ENCODE measurements around the gene ANKMY1. TPM values are rescaled to one million over a fixed set of nuclear protein-coding genes. Genes with fewer than 3 reads are reported as not detected.

The ANKMY1 gene
- total RNA-seq, 1 experiment from 2014 or later = 4.0 TPM

- DNase-seq (ENCODE audit: low read depth) = no peak
Measured at GRCh38 chr2:240449764-240450531, 107.8 kb downstream of the ANKMY1 start.

- no peak for DNase-seq (ENCODE audit: low read depth)
Measured at GRCh38 chr2:240448387-240449274, 109.2 kb downstream of the ANKMY1 start.

GRCh38 chr2:240447934-240448333, 109.9 kb downstream of the ANKMY1 start:
- DNase-seq (ENCODE audit: low read depth) = no peak

- DNase-seq (ENCODE audit: low read depth) = no peak
Measured at GRCh38 chr2:240447331-240447730, 110.5 kb downstream of the ANKMY1 start.

- no peak for DNase-seq (ENCODE audit: low read depth)
Measured at GRCh38 chr2:240446664-240447175, 111.1 kb downstream of the ANKMY1 start.

- DNase-seq (ENCODE audit: low read depth) = no peak
Measured at GRCh38 chr2:240445961-240446663, 111.7 kb downstream of the ANKMY1 start.

GRCh38 chr2:240444464-240444863, 113.3 kb downstream of the ANKMY1 start:
- no peak for DNase-seq (ENCODE audit: low read depth)

GRCh38 chr2:240443891-240444301, 113.9 kb downstream of the ANKMY1 start:
- no peak for DNase-seq (ENCODE audit: low read depth)

GRCh38 chr2:240442891-240443715, 114.7 kb downstream of the ANKMY1 start:
- DNase-seq (ENCODE audit: low read depth) = no peak

- no peak for DNase-seq (ENCODE audit: low read depth)
Measured at GRCh38 chr2:240441993-240442411, 115.8 kb downstream of the ANKMY1 start.

- no peak for DNase-seq (ENCODE audit: low read depth)
Measured at GRCh38 chr2:240441326-240441992, 116.3 kb downstream of the ANKMY1 start.

GRCh38 chr2:240440704-240441320, 117.0 kb downstream of the ANKMY1 start:
- no peak for DNase-seq (ENCODE audit: low read depth)

- DNase-seq (ENCODE audit: low read depth) = no peak
Measured at GRCh38 chr2:240440251-240440650, 117.5 kb downstream of the ANKMY1 start.

- DNase-seq (ENCODE audit: low read depth) = no peak
Measured at GRCh38 chr2:240439698-240440151, 118.1 kb downstream of the ANKMY1 start.

- DNase-seq (ENCODE audit: low read depth) = no peak
Measured at GRCh38 chr2:240438810-240439697, 118.7 kb downstream of the ANKMY1 start.

GRCh38 chr2:240437861-240438809, 119.7 kb downstream of the ANKMY1 start:
- peak; percentile 59 for DNase-seq (ENCODE audit: low read depth)

GRCh38 chr2:240437551-240437860, 120.3 kb downstream of the ANKMY1 start:
- no peak for DNase-seq (ENCODE audit: low read depth)
